KG1 (cell line): ENCODE results near the gene ALDOA.
"Not testable (repeated sequence)": the region's sequence is repeated elsewhere in the genome, so short reads cannot be mapped to it uniquely, and the experiment has no call there.

ENCODE experiments used
- DNase-seq: peaks from one replicate; lab custom pipeline; 2025; lab: John Stamatoyannopoulos, UW

The ALDOA gene

GRCh38 chr16:30065102-30065942, at the start of gene ALDOA:
ALDOA (plus strand) TSS chr16:30065760; CDS start chr16:30066898, 1,138 bp downstream.
- DNase-seq: peak; percentile 94

- DNase-seq: no peak
Observed at GRCh38 chr16:30016555-30017276, 48.8 kb upstream of the ALDOA start.

GRCh38 chr16:30017277-30017656, 48.3 kb upstream of the ALDOA start:
- DNase-seq: no peak

- DNase-seq: not testable (repeated sequence)
Observed at GRCh38 chr16:30017937-30018336, 47.6 kb upstream of the ALDOA start.

GRCh38 chr16:30018731-30019158, 46.8 kb upstream of the ALDOA start:
- DNase-seq: no peak

- DNase-seq: no peak
Observed at GRCh38 chr16:30022887-30023286, 42.7 kb upstream of the ALDOA start, which contains the start of gene C16orf92. C16orf92 (plus strand) TSS chr16:30023198; CDS start chr16:30023341, 143 bp downstream.

- DNase-seq: no peak
Observed at GRCh38 chr16:30023586-30023985, 42.0 kb upstream of the ALDOA start.

DNA sequence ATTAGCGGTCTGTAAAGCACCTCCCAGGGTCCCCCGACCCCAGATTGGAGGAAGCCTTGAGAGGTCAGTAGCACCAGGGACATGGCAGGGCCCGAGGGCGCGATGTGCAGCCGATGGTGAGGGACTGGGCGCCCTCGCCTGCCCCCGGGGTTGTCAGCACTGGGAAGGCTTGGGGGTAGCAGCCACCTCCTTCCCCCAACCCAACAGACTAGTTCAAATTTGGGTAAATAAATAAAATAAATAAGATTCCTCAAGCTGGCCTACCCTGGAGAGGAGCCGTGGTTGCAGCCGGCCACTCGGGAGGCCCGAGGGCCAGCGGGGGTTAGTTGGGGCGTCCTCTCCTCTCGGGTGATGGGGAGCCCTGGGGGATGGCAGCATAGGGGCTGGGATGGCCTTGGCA, 41.1 kb upstream of the ALDOA start:
- no peak for DNase-seq

DNA sequence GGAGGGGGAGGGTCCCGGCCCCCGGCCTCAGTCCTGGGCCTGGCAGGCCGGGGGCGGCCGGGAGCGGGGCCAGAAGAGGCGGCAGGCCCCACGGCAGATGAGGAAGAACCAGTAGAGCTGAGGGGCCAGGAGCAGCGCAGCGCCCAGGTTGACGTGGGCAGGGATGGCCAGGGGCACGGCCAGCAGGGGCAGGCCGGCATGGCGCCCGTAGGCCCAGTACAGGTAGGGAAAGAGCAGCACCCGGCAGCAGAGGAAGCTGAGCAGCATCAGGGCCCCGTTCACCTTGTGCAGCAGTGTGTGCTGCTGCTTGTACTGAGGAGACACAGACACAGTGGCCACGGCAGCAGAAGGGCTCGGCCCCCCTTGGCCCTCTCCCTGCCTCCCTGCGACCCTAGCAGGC, 40.4 kb upstream of the ALDOA start:
- no peak for DNase-seq

DNA sequence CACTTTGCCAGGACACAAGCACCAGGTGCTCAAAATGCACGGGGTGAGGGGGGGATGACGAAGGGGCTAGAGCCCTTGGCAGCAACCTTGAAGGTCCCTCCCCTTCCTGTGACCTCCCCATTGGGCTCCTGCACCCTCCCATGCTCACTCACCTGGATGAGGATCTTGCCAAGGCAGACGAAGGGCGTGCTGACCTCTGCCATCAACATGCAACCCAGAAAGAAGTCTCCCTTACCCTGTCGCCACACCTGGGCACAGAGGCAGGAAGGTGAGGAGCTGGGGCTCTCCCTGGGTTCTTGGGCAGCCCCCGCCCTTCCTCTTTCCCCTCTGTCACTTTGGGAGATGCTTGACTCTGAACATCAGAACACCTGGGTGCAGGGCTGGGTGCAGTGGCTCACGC, 40.0 kb upstream of the ALDOA start:
- no peak for DNase-seq

DNA sequence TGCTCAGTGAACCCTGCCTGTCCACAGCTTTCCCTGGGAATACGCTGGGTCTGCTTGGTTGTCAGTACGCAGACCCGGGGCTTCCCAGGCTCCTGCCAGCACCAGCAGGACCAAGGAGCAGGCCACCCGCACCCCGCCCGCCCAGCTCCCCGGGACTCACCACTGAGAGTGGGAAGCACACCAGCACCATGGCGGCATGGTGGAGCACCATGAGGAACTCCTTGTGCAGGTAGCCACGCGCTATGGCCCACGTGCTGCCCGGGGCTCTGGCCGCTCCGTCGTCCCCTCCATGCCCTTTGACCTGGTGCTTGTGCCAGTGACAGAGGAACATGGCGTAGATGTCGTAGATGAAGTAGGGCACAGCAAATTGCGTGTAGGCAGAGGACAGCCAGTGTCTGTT, 39.1 kb upstream of the ALDOA start:
- no peak for DNase-seq

DNA sequence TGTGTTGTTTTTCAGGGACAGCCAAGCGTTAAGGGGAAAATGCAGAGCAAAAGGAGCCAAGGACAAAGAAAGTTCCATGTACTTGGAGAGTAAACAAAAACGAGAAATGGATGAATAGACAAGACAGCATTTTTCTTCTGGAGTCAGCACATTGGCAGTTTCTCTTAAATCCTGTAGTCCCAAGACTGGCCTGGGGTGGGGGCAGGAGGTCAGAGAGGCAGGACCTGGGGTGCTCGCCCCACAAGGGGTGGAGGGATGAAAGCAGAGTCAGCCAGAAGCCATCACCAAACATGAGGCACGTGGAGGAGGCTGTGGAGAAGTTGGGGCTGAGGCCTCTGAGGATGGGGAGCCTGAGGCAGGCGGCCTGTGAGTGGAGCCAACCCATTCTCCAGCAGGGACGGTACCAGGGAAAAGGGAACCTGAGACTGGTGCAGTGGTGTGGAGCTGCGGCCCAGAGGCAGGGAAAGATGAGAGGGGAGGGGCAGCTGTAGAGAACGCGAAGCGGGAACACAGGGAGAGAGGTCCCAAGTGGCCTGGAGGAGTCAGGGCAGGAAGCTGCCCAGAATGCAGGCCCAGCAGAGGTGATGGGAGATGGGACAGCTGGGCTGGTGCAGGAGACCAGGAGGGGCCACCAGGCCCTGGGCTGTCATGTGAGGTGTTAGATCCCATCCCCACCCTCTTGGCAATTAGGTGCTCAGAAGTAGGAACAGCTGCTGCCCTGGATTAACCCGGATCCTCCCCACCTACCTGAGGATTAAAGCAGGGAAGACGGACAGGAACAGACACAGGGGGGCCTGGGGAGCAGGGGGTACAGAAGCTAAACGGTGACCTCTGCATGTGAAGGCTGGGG, 37.7 kb upstream of the ALDOA start:
- no peak for DNase-seq

DNA sequence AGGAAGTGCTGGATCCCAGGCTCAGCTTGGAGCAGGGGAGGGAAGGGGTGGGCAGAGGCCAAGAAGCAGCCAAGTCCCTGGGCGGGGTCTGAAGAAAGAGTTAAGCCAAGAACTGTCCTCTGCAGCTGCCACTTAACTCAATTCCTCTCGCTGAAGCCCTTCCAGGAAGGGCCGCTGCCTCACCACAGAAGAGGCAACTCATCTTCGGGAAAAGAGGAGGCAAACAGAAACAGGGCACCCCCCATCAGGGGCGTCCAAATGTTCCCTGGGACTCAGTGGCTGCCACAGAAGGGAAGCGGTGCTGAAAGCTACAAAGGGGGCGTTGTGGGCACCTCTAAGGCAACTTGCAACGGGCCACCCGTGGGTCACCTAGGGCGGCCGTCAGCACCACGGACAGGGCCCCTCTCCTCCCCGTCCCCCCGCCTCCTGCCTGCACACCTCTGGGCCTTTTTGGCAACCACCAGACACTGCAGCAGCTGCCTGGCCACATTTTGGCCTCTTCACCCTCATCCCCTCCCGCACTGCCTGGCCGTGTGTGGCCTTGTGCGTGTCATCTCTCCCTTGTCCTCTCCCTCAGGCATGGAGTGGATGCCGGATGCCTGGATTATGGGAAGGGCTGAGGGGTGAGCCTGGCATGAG, 37.0 kb upstream of the ALDOA start:
- DNase-seq: no peak

DNA sequence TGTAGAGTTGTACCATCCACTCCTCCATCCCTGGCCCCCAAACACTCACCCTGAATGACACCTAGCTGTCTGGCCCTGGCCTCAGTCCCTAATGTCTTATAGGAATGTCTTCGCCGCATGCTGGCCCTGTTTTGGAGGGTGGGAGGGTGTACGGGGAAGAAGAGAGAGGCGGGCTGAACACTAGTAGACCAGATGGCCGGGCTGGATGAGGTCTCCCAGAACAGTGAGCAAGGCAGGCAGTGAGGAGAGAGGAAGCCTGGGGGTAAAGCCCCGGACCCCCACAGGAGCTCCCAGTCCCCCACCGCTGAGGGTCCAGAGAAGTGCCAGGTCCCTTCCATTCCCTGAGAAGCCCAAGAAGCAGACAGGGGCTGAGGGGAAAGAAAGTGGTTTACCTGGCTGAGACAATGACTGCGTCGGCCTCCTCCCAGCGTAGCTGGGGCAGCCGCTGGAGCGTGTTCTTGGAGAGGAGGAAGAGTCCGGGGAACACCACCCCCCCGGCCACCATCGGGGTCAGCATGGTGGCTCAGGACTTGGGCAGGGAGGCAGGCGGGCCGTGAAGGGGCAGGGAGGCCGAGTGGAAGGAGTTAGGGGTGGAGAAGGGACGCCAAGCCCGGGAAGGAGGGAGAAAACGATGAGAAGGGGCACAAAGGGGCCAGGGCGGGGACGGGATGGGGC, 35.4 kb upstream of the ALDOA start:
- no peak for DNase-seq

- DNase-seq: no peak
Observed at GRCh38 chr16:30030841-30031413, 34.6 kb upstream of the ALDOA start, which contains the start of gene TLCD3B. TLCD3B (minus strand) TSS chr16:30031271; CDS start chr16:30030527, 744 bp downstream.

GRCh38 chr16:30031477-30031918, 34.1 kb upstream of the ALDOA start:
- DNase-seq: no peak

- DNase-seq: peak; percentile 40
Observed at GRCh38 chr16:30032083-30032819, 33.3 kb upstream of the ALDOA start.

- DNase-seq: no peak
Observed at GRCh38 chr16:30033270-30033669, 32.3 kb upstream of the ALDOA start.

DNA sequence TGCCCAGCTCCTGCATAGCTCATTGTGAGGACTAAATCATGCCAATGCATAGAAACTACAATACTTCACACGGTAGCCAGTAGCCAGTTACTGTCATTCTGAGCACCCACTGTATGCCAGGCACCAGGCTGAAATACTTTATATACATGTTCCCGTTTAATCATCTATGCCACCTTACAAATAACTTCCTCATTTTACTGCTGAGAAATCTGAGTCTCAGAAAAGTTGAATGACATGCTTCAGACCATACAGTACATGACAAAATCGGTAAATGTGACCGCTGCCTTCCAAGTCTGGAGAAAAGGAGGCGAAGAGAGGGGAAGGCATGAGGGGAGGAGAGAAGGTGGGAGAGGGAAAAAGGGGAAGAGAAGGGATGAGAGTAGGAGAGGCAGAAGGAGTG, 25.3 kb upstream of the ALDOA start:
- DNase-seq: no peak

- DNase-seq: not testable (repeated sequence)
Observed at GRCh38 chr16:30040690-30041089, 24.9 kb upstream of the ALDOA start.
